Transverse colon (tissue), 4 donors: ENCODE results near the gene KCNT1.

Experiments
- POLR2A ChIP-seq: fragments of 450-650 bp; IDR thresholded peaks from one replicate; pipeline ENCODE4 v1.6.1; 2016; ENCODE audit warnings: antibody characterized with exemption, mild to moderate bottlenecking, moderate library complexity
- POLR2AphosphoS5 ChIP-seq, 3 donors: sonication (generic); formaldehyde crosslinking; IDR thresholded peaks; one replicate each; pipeline ENCODE4 v1.6.1; 2016; ENCODE audit warnings: antibody characterized with exemption in 3 of 3
- TF ChIP-seq, protein P1 (sequence below), 5 experiments: fragments of 200-600 bp in 3 of 5; fragments of 450-650 bp in 2 of 5; sonication (generic) in 3 of 5; IDR thresholded peaks; 1 replicate in 2 of 5; 2 replicates in 3 of 5; pipeline ENCODE4 v1.5.1; 2016 to 2017; ENCODE audit warnings: antibody characterized with exemption in 5 of 5, inconsistent platforms in 3 of 5, mild to moderate bottlenecking in 2 of 5, moderate library complexity in 1 of 5

DNA sequence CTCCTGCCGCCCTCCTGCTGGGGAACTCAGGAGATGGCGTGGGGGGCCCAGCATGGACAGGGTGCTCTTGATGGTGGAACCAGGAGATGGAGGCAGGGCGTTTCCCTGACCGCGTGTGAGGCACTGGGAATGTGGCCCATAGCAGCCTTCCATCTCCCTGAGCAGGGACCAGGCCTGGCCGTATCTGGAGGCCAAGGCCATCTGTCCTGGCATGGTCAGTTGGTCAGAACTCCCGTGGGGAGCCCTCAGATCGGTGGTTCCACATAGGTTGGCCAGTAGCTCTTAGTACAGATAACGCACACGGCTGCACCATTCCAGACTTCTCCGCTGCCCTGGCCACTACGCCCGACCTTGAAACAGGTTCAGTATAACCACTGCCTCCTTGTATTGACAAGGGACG is 77.6 kb downstream of the KCNT1 start:
- TF ChIP-seq POLR2AphosphoS5 (IDR thresholded peaks at IDR 0.05) (no peak), POLR2A (no peak)
- TF ChIP-seq, protein P1, sequence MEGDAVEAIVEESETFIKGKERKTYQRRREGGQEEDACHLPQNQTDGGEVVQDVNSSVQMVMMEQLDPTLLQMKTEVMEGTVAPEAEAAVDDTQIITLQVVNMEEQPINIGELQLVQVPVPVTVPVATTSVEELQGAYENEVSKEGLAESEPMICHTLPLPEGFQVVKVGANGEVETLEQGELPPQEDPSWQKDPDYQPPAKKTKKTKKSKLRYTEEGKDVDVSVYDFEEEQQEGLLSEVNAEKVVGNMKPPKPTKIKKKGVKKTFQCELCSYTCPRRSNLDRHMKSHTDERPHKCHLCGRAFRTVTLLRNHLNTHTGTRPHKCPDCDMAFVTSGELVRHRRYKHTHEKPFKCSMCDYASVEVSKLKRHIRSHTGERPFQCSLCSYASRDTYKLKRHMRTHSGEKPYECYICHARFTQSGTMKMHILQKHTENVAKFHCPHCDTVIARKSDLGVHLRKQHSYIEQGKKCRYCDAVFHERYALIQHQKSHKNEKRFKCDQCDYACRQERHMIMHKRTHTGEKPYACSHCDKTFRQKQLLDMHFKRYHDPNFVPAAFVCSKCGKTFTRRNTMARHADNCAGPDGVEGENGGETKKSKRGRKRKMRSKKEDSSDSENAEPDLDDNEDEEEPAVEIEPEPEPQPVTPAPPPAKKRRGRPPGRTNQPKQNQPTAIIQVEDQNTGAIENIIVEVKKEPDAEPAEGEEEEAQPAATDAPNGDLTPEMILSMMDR (IDR thresholded peaks at IDR 0.05) = no peak
